ENCODE results near the gene BOLA2. TPM values are rescaled to one million over a fixed set of nuclear protein-coding genes. Genes with fewer than 3 reads are reported as not detected.
"Not testable (repeated sequence)": the region's sequence is repeated elsewhere in the genome, so short reads cannot be mapped to it uniquely, and the experiment has no call there.

The BOLA2 gene
- total RNA-seq, 1 donor from 2014 or later, result 25.0 TPM

- DNase-seq (ENCODE audit: low read depth), result peak; percentile 31
- H3K36me3 ChIP-seq (ENCODE audit: control insufficient read depth, insufficient read depth, low read length); H3K4me3 ChIP-seq (ENCODE audit: low read depth, low read length); H3K27me3 ChIP-seq (ENCODE audit: control insufficient read depth, insufficient read depth, low read length): not testable (repeated sequence)
Measured at GRCh38 chr16:29405249-29405648, 48.9 kb downstream of the BOLA2 start.

Other genes starting within 250 kb of the BOLA2 start
- gene NPIPB11, start 47.6 kb downstream of the BOLA2 start, total RNA-seq, result 0.13 and 0.34 TPM in 2 replicates
- 54.2 and 57.4 TPM in 2 replicates for gene SLX1B, start 182 bp upstream of the BOLA2 start, total RNA-seq
- gene SULT1A4, start 5.6 kb upstream of the BOLA2 start, total RNA-seq, result 1.7 and 2.5 TPM in 2 replicates
- gene NPIPB12, start 52.1 kb upstream of the BOLA2 start, total RNA-seq, result 2.2 and 27.8 TPM in 2 replicates
- 0.27 and 1.0 TPM in 2 replicates for gene SPN, start 208.9 kb upstream of the BOLA2 start, total RNA-seq
- gene QPRT, start 224.8 kb upstream of the BOLA2 start, total RNA-seq, result 47.9 and 60.3 TPM in 2 replicates

Data from kidney epithelial cell (primary cell).